ENCODE results near the gene CAMK4.

GRCh38 chr5:111411301-111411700 is 187.1 kb downstream of the CAMK4 start:
- TF ChIP-seq, protein P1, sequence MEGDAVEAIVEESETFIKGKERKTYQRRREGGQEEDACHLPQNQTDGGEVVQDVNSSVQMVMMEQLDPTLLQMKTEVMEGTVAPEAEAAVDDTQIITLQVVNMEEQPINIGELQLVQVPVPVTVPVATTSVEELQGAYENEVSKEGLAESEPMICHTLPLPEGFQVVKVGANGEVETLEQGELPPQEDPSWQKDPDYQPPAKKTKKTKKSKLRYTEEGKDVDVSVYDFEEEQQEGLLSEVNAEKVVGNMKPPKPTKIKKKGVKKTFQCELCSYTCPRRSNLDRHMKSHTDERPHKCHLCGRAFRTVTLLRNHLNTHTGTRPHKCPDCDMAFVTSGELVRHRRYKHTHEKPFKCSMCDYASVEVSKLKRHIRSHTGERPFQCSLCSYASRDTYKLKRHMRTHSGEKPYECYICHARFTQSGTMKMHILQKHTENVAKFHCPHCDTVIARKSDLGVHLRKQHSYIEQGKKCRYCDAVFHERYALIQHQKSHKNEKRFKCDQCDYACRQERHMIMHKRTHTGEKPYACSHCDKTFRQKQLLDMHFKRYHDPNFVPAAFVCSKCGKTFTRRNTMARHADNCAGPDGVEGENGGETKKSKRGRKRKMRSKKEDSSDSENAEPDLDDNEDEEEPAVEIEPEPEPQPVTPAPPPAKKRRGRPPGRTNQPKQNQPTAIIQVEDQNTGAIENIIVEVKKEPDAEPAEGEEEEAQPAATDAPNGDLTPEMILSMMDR (IDR thresholded peaks at IDR 0.05 in 2 of 3, conservative IDR thresholded peaks at IDR 0.05 in 1 of 3; ENCODE audit: insufficient read depth in 2 of 3, low read depth in 1 of 3, low read length in 3 of 3): no peak
- TF ChIP-seq HCFC1 (IDR thresholded peaks at IDR 0.05; ENCODE audit: low read depth, low read length): no peak
- no peak for TF ChIP-seq MAX (CRISPR knock-in tag; IDR thresholded peaks at IDR 0.05)
- no peak for TF ChIP-seq MCM5 (IDR thresholded peaks at IDR 0.05; ENCODE audit: low read depth)
